NCI-H748 (cell line): Measurements from ENCODE around the gene PARP9.

ENCODE experiments used
- DNase-seq: peaks from one replicate; lab custom pipeline; 2025; ENCODE audit not compliant: unreplicated experiment; lab: John Stamatoyannopoulos, UW

PARP9 gene

DNA sequence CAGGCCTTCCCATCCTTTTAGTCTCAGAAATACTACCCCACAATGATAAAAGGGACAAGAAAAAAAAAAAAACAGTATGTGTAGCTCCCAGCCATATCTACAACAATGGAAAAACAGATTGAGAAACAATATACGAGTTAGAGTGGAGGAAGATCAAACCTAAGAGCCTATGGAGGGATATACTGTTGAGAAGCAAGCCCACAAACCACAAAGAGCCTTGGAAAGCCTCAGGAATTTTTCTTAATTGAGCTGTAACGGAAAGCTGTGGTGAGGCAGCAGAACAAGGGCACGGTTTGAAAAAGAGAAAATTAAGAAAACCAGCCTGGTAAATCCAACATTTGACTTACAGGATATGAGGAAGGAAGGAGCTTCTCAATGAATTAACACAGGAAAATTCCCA is 70.8 kb downstream of the PARP9 start:
- DNase-seq: no peak

- DNase-seq: no peak
Measured at GRCh38 chr3:122488262-122488973, 75.7 kb downstream of the PARP9 start.

DNA sequence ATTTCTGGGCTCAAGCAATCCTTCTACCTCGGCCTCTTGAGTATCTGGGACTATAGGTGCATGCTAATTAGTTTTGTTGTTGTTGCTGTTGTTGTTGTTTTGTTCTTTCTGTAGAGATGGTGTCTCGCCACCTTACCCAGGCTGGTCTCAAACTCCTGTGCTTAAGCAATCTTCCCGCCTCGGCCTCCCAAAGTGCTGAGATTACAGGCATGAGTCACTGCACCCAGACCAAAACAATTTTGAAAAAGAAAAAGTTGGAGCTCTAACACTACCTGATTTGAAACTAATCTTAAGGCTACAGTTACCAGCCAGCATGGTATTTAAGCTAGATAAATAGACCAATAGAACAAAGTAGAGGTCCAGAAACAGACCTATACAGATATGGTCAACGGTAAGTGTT is 79.1 kb downstream of the PARP9 start:
- no peak for DNase-seq

DNA sequence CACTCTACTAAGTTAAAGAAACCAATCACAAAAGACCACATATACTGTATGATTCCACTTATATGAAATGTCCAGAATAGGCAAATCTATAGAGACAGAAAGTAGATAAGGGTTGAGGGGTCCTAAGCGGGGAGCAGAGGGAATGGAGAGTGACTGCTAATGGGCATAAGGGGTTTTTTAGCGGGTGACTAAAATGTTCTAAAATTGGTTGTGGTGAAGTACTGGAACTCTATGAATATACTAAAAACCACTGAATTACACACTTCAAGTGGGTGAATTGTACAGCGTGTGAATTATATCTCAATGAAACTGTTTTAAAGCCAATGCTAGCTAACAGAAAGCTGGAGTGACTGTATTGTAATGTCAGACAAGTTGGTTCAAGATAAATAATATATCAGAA is 82.7 kb downstream of the PARP9 start:
- DNase-seq: no peak
